Adrenal gland (tissue), 5 donors: Measurements from ENCODE around the gene SLC22A4.

Experiments used
- CTCF ChIP-seq, 6 experiments: fragments of 450-650 bp in 4 of 6; fragments of 200-600 bp in 2 of 6; sonication (generic) in 1 of 6; IDR thresholded peaks; 1 replicate in 5 of 6; 2 replicates in 1 of 6; pipeline versions ENCODE4 v1.5.1 to v1.8.0; 2016 to 2021; ENCODE audit warnings: antibody characterized with exemption in 6 of 6, mild to moderate bottlenecking in 2 of 6, moderate library complexity in 1 of 6
- POLR2A ChIP-seq, 2 donors: fragments of 450-650 bp; IDR thresholded peaks; one replicate each; pipeline ENCODE4 v1.6.1; 2017; ENCODE audit warnings: antibody characterized with exemption in 2 of 2, mild to moderate bottlenecking in 2 of 2, moderate library complexity in 1 of 2
- donor health status: DM: no; HTN: no; CAD: no.

- TF ChIP-seq CTCF (IDR thresholded peaks at IDR 0.05) = no peak
- no peak for TF ChIP-seq POLR2A (IDR thresholded peaks at IDR 0.05)
Measured at GRCh38 chr5:132327252-132327955, 33.2 kb downstream of the SLC22A4 start.
